DOHH2 (cell line): ENCODE measurements around the gene PLCB4.

Source experiments
- H3F3A ChIP-seq: fragments of 200-600 bp; sonication (generic), shearing (Covaris generic); 2 replicates; pipeline ENCODE4 v1.6.0; 2016; ENCODE audit warnings: antibody characterized with exemption, mild to moderate bottlenecking; ENCODE audit not compliant: control insufficient read depth, insufficient read depth
- H3K27ac ChIP-seq: fragments of 200-600 bp; sonication (generic); 2 replicates; pipeline ENCODE4 v1.5.1; 2014; ENCODE audit warnings: low read depth, mild to moderate bottlenecking, low read length, moderate library complexity
- H3K27me3 ChIP-seq: fragments of 200-600 bp; sonication (generic); 2 replicates; pipeline ENCODE4 v1.6.1; 2014; ENCODE audit warnings: mild to moderate bottlenecking, low read length, mixed read lengths; ENCODE audit not compliant: control insufficient read depth
- H3K36me3 ChIP-seq: fragments of 200-600 bp; sonication (generic); 2 replicates; pipeline ENCODE4 v1.6.1; 2014; ENCODE audit warnings: mild to moderate bottlenecking, low read length, moderate library complexity, mixed read lengths; ENCODE audit not compliant: control insufficient read depth
- H3K4me1 ChIP-seq: fragments of 200-600 bp; sonication (generic); 2 replicates; pipeline ENCODE4 v1.6.1; 2014; ENCODE audit warnings: mild to moderate bottlenecking, low read length, mixed read lengths; ENCODE audit not compliant: control insufficient read depth
- H3K4me2 ChIP-seq: fragments of 200-600 bp; sonication (generic); 2 replicates; pipeline ENCODE4 v1.6.0; 2014; ENCODE audit warnings: mild to moderate bottlenecking, low read length, moderate library complexity
- H3K4me3 ChIP-seq: fragments of 200-600 bp; sonication (generic); 2 replicates; pipeline ENCODE4 v1.5.1; 2014; ENCODE audit warnings: mild to moderate bottlenecking, low read length, mixed read lengths
- H3K79me2 ChIP-seq: fragments of 200-600 bp; sonication (generic); 2 replicates; pipeline ENCODE4 v1.6.1; 2014; ENCODE audit warnings: mild to moderate bottlenecking, low read length, mixed read lengths; ENCODE audit not compliant: control insufficient read depth
- H3K9me2 ChIP-seq: fragments of 200-600 bp; sonication (generic); replicated peaks from 2 replicates; pipeline ENCODE4 v1.6.1; 2014; ENCODE audit warnings: mild to moderate bottlenecking, low read length, mixed read lengths; ENCODE audit not compliant: control insufficient read depth
- H3K9me3 ChIP-seq: fragments of 200-600 bp; sonication (generic); 2 replicates; pipeline ENCODE4 v1.6.1; 2014; ENCODE audit warnings: antibody characterized with exemption, low read length, mixed read lengths; ENCODE audit not compliant: control insufficient read depth, insufficient read depth
- H4K20me1 ChIP-seq: fragments of 200-600 bp; sonication (generic); 2 replicates; pipeline ENCODE4 v1.6.0; 2014; ENCODE audit warnings: low read depth, mild to moderate bottlenecking, antibody characterized with exemption, low read length, moderate library complexity; ENCODE audit not compliant: control insufficient read depth, insufficient read depth
- CTCF ChIP-seq: fragments of 200-600 bp; sonication (generic); IDR thresholded peaks from one replicate; pipeline ENCODE4 v1.5.1; 2014; ENCODE audit warnings: antibody characterized with exemption, mild to moderate bottlenecking, low read depth, low read length; ENCODE audit not compliant: poor library complexity, severe bottlenecking
- EZH2phosphoT487 ChIP-seq: fragments of 200-600 bp; sonication (generic); IDR thresholded peaks from 2 replicates; pipeline ENCODE4 v1.6.1; 2017; ENCODE audit warnings: borderline replicate concordance, mild to moderate bottlenecking, antibody characterized with exemption, low read length, moderate library complexity, mixed read lengths

Gene PLCB4

DNA sequence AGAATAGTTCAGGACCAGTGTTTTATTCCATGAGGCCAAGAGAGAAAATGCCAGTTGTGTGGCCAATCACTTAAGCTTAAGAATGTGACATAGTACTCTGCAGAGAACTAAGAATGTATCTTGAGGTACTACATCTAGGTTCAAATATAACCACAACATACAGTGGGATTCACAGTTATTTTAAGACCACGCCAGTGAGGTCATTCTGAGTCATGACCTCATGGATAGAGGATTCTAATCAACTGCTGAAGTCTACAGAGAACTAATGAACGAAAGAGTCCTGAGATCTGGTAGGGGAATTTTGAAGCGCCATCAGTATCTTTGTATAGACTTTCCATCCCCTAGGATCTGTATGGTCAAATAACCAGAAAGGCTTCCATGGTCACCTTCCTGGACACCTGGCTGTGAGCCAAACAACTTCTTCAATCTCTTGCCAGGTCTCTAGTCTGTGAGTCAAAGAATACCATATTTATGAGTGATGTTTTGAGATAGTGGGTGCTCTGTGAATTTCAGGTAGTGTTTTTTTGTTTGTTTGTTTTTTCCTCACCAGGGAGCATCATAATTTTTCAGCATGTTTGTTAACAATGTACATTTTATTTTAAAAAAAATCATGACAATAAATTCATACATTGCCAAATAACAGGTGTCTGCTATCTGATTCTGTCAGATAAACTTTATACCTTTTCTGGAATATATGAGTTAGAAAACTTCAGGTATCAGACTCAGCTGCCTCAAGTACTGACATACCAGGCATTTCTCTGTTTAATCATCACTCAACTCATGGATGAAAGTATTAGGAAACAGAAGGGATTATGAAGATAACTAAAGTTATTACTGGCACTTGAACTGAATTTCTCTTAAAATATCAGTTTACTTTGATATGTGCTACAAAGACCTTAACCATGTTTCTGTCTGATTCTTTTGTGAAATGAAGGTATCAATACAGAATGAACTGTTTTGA lies 217.9 kb downstream of the PLCB4 start:
- H3K36me3 ChIP-seq, result no peaks in the 10 kb centered on the region
- H3K9me2 ChIP-seq, result no peaks in the 10 kb centered on the region
- no peaks in the 10 kb centered on the region for H3K79me2 ChIP-seq
- TF ChIP-seq CTCF (no peak), EZH2phosphoT487 (no peak)
- no peaks in the 10 kb centered on the region for H3K9me3 ChIP-seq
- no peaks in the 10 kb centered on the region for H3K27me3 ChIP-seq
- no peaks in the 10 kb centered on the region for H3F3A ChIP-seq
- no peak overlapping the region for H3K4me2 ChIP-seq
- H3K27ac ChIP-seq, result no peak overlapping the region
- no peaks in the 10 kb centered on the region for H3K4me1 ChIP-seq
- no peaks in the 10 kb centered on the region for H4K20me1 ChIP-seq
- H3K4me3 ChIP-seq, result no peak overlapping the region

DNA sequence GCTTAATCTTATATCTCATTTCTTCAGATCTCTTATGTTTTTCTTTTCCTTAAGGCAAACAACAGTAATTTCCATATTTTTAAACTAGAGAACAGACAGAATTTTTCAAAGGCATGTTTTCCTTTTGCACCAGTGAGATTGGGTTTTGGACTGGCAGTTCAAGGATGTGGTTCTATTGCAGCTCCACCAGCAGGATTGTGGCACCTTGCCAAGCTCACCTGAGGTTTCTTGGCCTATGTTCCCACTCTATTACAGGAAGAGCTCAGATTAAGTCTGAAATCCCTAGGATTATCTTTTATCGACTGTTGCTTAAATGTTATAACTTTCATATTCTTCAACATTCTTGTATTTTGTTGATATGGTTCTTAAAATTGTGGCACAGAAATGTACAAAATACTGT lies 218.9 kb downstream of the PLCB4 start:
- Histone ChIP-seq H3K4me2 (no peak overlapping the region), H3K4me1 (no peaks in the 10 kb centered on the region), H3K4me3 (no peak overlapping the region), H3K79me2 (no peaks in the 10 kb centered on the region), H3K27ac (no peak overlapping the region), H4K20me1 (no peaks in the 10 kb centered on the region), H3K9me3 (no peaks in the 10 kb centered on the region), H3K27me3 (no peaks in the 10 kb centered on the region), H3F3A (no peaks in the 10 kb centered on the region), H3K36me3 (no peaks in the 10 kb centered on the region), H3K9me2 (no peaks in the 10 kb centered on the region; the same call in 1 of the 2 replicates)
- no peak for TF ChIP-seq EZH2phosphoT487
- no peak for TF ChIP-seq CTCF

DNA sequence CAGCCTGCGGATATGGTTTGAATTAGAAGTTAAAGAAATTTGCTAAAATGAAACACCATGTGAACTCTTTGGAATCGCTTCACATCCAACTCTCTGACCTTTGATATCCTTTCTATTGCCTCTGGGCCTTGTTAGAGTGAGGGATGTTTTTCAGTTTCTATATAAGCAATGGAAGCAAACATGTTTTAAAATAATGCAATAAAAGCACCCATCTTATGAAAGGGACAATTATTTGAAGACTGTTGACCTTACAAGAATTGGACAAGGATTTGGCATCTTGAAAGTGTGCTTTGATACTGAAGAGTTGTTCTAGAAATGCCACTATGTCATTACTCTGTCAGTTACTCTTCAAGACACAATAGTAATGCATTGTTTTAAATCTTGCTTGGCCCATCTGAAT lies 221.4 kb downstream of the PLCB4 start:
- H3F3A ChIP-seq, result no peaks in the 10 kb centered on the region
- H3K36me3 ChIP-seq, result no peaks in the 10 kb centered on the region
- H3K4me3 ChIP-seq, result no peak overlapping the region
- H3K9me2 ChIP-seq, result no peaks in the 10 kb centered on the region; the same call in 1 of the 2 replicates
- TF ChIP-seq EZH2phosphoT487 (no peak), CTCF (no peak)
- no peak overlapping the region for H3K27ac ChIP-seq
- H3K4me1 ChIP-seq, result no peaks in the 10 kb centered on the region
- H3K4me2 ChIP-seq, result no peak overlapping the region
- H3K79me2 ChIP-seq, result no peaks in the 10 kb centered on the region
- H4K20me1 ChIP-seq, result no peaks in the 10 kb centered on the region
- H3K9me3 ChIP-seq, result no peaks in the 10 kb centered on the region
- H3K27me3 ChIP-seq, result no peaks in the 10 kb centered on the region
